HTERT RPE-1 (cell line): ENCODE measurements around the gene LOXL1.

Experiments used
- in situ Hi-C: fragments of 300-500 bp; cut with MboI; formaldehyde crosslinking; loops from 4 replicates; pipeline ENCODE4 v1.14.3; 2020; ENCODE audit warnings: low sequenced_read_pairs

Gene LOXL1

DNA sequence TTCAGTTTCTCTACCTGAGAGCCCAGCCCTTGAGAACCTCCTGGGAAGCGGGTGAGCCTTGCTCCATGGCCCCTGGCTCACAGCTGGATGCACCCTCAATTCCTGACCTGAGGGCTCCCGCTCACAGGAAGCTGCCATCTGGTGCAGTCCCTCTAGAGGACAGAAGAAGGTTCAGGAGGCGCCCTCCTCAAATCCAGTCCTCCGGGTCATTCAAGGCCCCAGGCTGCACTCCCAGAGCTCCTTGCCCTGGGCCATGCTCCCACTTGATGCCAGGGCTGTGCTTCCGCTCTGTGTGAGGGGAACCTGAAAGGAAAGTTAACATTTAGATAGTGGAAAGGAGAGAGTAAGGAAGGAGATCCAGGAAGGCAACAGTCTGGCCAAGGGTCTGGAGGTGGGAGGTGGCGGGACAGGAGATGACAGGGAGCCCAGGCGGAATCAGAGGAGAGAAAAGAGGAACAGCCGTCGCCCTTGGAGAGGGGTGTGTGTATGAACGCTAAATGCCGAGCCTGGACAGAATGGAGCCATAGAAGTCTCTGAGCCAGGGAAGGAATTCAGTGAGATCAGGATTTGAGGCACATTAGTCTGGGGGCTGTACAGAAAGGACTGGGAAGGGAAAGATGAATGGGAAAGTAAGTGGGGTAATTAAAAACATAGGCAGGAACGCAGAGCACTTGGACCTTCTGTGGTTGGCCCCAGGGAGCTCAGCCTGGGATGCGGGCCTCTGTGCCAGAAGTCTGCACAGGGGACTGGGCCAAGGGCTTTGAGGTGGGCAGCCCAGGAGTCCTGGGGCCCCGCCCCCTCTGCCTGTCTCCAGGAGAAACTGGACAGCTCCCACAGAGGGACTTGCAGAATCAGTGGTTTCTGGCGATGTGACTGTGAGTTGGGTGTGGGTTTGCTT is 26.8 kb upstream of the LOXL1 start:
- in situ Hi-C loops: no loop called here

DNA sequence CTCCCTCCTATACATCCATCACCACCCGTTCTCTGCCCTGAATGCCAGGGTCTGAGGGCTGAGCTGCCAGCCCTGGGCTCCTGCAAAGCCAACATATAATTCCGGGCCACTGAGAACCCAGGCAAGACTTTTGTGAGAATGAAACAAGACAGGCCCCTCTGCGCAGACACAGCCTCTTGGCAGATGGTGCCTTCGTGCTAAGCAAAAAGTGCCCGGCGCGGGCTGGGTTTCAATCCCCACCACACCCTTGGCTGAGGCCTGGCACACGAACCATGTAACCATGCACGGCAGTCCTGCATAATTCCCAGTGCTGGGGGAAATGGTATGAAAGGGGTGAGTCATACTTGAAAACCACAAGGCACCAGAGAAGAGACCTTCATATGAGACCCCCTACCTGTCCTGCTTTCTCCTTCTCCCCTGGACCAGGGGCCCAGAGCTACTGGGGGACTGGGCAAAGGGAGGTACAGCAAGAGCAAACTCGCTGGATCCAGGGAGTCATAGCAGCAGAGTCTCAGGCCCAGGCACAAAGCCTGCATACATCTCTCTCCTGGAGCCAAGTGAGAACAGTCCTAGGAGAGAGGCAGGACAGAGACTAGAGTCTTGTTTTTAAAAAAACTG is 26.1 kb upstream of the LOXL1 start:
- in situ Hi-C loops: no loop called here

DNA sequence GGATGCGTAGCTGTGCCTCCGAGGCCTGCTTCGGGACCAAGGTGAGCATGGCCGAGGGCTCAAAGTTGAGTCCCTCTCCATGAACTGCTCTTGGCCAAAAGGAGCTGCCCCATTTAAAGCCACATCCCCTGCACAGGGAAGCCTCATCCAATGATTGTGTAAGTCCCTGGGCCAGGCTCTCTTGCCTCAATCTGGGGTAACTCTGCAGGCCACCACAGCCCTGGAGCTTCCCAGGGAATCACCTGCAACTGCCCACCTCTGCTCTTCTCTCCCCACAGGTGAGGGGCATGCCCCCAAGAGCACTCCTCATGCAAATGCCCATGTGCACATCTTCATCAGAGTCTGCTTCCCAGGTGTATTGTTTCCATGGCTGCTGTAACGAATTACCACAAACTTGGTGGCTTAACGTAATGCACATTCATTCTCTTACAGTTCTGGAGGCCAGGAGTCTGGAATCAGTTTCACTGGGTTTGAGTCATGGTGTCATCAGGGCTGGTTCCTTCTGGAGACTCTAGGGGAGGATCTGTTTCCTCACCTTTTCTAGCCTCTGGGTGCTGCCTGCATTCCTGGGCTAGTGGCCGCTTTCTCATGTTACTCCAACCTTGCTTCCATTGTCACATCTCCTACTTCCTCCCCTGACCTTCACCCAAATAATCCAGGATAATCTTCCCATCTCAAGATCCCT is 25.0 kb upstream of the LOXL1 start:
- in situ Hi-C loops: no loop called here

DNA sequence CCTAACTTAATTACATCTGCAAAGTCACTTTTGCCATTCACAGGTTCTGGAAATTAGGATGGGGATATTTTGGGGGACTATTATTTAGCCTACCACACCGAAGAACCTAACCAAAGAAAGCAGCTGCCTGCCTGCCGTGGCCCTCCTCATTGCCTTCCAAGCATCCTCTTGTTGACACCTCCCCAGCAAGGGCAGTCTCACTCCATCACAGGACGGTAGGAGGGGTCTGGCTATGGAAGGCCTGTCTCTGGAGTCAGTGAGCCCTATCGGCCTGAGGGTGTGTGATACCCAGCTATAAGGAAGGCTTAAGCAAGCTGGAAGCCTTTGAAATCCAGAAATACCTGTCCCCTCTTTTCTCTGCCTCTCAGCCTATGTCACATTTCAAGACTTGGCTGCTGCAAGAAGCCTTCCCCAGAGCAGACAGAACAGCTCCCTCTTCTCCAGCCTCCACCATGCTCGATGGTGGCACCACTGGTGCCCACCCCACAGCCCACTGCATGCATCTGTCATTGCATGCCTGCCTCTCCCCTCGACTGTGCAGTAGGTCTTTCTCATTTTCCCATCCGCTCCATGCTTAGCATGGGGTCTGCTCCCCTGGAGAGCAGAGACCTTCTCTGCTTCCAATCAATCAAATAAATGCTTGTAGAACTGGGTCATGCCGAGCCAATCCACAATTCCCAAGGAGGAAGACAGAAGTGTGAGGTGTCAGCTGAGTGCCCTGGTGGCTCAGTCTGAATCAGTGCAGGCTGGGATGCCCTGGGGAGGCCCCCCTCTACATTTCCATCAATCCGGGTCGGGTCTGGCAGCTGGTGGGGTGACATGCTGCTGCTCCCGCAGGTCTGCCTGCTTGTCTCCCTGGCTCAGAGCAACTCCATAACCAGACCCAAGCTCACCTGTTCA is 23.9 kb upstream of the LOXL1 start:
- in situ Hi-C loops: no loop called here

GRCh38 chr15:73904026-73904815 is 22.0 kb upstream of the LOXL1 start:
- in situ Hi-C loops: no loop called here

GRCh38 chr15:73905225-73905827 is 20.9 kb upstream of the LOXL1 start:
- in situ Hi-C loops: no loop called here

- in situ Hi-C loops: no loop called here
Measured at GRCh38 chr15:73906346-73907034, 19.8 kb upstream of the LOXL1 start.

DNA sequence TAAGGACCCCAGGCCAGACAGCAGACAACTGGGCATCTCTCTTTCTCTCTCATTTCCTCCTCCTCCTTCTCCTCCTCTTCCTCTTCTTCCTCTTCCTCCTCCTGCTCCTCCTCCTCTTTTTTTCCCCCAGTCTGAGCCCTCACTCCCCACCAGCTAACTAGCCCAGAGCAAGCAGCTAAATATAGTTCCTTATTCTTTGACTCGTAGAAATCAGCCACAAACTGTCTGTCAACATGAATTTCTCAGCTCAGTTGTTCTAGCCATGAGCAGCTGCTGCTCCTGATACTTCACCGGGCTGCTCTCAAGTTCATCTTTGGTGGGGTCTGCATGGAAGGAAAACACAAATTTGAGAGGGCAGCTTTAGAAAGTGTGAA is 19.2 kb upstream of the LOXL1 start:
- in situ Hi-C loops: no loop called here

DNA sequence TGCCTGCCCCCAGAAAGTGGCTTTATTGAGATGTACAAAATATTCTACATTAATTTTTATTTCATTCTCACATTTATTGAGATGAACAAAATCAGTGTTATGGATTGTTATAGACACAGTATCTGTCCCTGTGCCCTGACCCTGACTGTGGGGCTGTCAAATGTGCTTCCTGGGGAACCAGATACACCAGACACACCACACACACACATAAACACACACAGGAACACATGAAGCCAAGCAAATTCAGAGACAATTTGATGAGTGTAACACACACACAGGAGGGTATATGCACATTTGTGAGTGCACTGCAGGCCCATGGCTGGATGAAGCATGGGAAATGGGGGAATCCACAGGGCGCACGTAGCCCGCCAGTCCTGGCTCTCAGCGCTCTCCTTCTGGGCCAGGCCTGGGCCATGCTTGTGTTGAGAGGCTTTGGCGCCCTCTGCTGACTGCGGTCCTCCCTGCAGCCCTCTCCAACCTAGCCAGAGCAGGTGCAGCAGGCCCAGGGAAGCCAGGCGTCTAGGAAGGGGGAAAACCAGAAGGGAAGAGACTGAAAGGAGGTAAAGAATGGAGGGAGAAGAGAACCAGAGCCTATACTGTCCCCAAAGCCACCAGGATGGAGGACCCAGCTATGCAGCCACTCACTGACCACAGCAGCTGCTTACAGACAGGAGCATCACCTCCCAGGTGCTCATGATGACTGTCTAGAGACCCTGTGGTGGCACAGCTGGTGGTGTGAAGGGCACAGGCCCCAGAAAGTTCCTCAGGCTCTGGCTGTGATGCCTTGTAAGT is 18.0 kb upstream of the LOXL1 start:
- in situ Hi-C loops: no loop called here

DNA sequence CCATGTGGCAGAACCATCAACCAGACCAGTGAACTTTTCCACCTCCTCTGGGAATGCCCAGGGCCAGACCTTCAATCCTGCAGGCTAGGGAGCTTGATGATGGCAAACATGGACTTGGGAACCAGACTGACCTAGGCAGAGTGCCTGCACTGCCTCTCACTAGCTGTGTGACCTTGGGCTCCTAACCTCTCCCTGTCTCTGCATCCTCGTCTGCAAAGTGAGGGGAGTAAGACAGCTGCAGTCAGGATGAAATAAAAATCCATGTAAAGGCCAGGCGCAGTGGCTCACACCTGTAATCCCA is 17.5 kb upstream of the LOXL1 start:
- in situ Hi-C loops: no loop called here

- in situ Hi-C loops: no loop called here
Measured at GRCh38 chr15:73909651-73910050, 16.6 kb upstream of the LOXL1 start.

GRCh38 chr15:73910522-73911303 is 15.5 kb upstream of the LOXL1 start:
- in situ Hi-C loops: no loop called here

- in situ Hi-C loops: no loop called here
Measured at GRCh38 chr15:73912030-73912596, 14.1 kb upstream of the LOXL1 start.

- in situ Hi-C loops: no loop called here
Measured at GRCh38 chr15:73914145-73914544, 12.1 kb upstream of the LOXL1 start.

DNA sequence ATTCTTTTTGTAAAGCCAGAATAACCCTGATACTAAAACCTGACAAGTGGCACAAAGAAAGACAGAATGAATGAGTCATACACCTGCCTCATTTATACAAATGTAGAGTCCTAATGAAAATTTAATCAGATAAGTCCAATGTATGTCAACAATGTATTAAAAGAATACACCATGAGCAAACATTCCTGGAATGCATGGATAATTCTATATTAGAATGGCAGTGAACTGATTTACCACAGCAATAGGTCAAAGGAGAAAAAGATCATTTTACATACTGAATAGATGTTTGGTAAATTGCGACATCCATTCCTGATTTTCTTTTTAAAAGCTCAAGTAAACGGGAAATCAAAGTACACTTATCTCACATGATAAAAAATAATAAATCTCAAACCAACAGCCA is 11.2 kb upstream of the LOXL1 start:
- in situ Hi-C loops: no loop called here

GRCh38 chr15:73918784-73919183 is 7.5 kb upstream of the LOXL1 start:
- in situ Hi-C loops: no loop called here

DNA sequence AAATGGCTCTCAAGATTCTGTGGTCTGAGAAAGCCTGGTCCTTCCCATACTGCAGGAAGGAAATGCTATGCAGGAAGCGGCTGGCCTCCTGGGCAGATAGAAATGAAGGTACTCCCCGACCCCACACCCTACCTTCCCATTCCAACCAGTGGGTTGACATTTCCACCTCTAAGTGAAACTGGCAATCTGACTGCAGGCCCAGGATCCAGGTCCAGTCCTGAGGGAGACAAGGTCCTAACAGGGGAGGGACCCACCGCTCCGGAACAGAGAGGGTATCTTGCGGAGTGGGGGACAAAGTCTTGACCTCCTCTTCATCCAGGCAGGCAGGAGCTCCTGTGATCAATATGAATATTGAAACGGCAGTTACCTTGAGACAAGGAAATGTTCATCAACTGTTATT is 6.6 kb upstream of the LOXL1 start:
- in situ Hi-C loops: no loop called here
